ENCODE results near the gene VASP.
A peak's percentile ranks its signal among the peaks of the same experiment; 100 is the strongest.

Gene VASP

GRCh38 chr19:45560038-45560437, 52.8 kb downstream of the VASP start:
- DNase-seq: no peak

DNA sequence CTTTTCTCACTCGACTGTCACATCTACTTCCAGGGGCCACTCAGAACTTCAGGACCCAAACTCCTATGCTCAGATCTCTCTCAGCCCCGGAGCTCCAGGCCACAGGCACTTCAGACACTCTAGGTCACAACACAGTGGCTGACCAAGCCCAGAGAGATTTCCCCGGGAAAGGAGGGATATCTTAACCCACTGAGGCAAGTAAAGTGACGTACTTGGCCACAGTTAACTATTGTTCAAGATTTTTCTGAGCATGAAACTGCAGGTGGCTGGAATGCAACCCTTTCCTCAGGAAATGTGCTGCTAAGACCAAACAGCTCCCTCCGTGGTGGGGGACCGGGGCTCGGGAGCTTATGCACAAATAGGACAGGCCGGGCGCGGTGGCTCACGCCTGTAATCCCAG, 53.4 kb downstream of the VASP start:
- no peak for DNase-seq

DNA sequence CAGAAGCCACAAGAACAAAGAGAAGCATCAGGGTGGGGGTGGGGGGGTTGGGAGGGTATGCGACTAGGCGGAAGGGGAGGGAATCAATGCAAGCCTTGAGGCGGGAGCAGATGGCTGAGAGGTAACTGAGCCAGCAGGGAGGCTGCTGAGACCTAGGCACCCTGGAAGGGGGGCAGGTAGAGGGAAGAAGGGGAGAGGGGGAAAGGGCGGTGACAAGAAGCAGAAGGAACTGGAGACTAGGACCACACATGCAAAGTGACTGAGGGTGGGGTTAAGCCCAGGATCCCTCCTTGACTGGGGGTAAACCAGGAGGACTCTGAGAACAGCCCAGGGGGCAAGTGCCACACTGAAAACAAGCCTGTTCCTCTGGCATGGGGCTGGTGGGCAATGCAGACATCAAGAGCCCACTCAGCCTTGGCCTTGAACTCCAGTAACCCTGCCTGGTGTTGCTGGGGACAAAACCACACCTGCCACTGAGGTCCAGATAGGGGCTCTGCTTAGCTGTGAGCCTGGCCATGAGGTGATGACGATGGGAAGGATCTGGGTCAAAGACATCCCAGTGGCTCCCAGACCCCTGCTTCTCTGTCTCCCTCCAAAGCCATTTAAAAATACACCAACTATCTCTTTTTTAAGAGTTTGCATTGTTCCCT, 57.0 kb downstream of the VASP start:
- DNase-seq: no peak

- DNase-seq: no peak
Observed at GRCh38 chr19:45567609-45568008, 60.3 kb downstream of the VASP start.

DNA sequence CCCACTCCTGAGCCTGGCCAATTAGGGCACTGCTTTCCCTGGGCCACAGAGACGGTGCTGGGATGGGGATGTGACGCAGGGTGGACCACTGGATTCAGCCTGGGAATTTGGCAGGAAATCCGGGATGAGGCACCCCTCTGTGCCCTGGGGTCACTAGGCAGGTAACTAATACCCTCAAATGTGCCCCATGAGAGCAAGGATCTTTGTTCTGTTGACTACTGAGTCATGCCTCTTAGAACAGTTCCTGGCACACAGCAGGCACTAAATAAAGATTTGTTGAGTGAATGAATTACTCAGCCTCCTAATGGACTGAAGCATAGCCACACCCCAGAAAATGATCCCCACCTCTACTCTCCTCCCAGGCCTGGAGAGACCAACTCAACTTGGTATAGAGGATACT, 61.5 kb downstream of the VASP start:
- no peak for DNase-seq

GRCh38 chr19:45569619-45570421, 62.5 kb downstream of the VASP start:
- peak; percentile 37 for DNase-seq

- no peak for DNase-seq
Observed at GRCh38 chr19:45571457-45572220, 64.4 kb downstream of the VASP start.

- DNase-seq: no peak
Observed at GRCh38 chr19:45574526-45574925, 67.2 kb downstream of the VASP start.

DNA sequence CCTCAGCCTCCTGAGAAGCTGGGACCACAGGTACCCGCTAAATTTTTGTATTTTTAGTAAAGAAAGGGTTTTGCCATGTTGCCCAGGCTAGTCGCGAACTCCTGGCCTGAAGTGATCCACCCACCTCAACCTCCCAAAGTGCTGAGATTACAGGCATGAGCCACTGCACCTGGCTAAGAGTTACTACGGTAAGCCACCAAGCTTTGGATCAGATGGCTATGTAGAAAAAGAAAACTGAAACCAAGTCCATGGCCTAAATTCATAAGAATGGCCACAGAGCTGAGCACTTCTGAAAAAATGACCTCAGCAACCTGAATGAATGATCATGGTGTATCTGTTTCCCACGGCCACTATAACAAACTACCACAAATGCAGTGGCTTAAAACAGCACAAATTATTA, 67.9 kb downstream of the VASP start:
- DNase-seq: no peak

Measured in DMS53 (cell line).